ENCODE data around the gene TMUB2.

- TF ChIP-seq ZNF18 (tag by site-specific recombination; IDR thresholded peaks at IDR 0.05) (no peak), HOXA7 (CRISPR knock-in tag; IDR thresholded peaks at IDR 0.05; ENCODE audit: borderline replicate concordance) (no peak), ZNF76 (tag by site-specific recombination; IDR thresholded peaks at IDR 0.05; ENCODE audit: borderline replicate concordance, low read depth) (no peak), CTCF (tag by site-specific recombination; IDR thresholded peaks at IDR 0.05) (no peak), ZNF776 (tag by site-specific recombination; IDR thresholded peaks at IDR 0.05; ENCODE audit: borderline replicate concordance) (no peak)
These were observed 36.8 kb downstream of the TMUB2 start for GRCh38 chr17:44223541-44224071.

All from HEK293 (cell line).